HG03354 (cell line): ENCODE measurements around the gene FANCC.
"Not testable (repeated sequence)": the region's sequence is repeated elsewhere in the genome, so short reads cannot be mapped to it uniquely, and the experiment has no call there.

ENCODE experiments used
- ATAC-seq: cut with Tn5 transposase; IDR thresholded peaks from one replicate; pipeline ENCODE4 v1.9.1; 2021; ENCODE audit warnings: mild to moderate bottlenecking; ENCODE audit not compliant: unreplicated experiment, poor library complexity, severe bottlenecking

Gene FANCC

DNA sequence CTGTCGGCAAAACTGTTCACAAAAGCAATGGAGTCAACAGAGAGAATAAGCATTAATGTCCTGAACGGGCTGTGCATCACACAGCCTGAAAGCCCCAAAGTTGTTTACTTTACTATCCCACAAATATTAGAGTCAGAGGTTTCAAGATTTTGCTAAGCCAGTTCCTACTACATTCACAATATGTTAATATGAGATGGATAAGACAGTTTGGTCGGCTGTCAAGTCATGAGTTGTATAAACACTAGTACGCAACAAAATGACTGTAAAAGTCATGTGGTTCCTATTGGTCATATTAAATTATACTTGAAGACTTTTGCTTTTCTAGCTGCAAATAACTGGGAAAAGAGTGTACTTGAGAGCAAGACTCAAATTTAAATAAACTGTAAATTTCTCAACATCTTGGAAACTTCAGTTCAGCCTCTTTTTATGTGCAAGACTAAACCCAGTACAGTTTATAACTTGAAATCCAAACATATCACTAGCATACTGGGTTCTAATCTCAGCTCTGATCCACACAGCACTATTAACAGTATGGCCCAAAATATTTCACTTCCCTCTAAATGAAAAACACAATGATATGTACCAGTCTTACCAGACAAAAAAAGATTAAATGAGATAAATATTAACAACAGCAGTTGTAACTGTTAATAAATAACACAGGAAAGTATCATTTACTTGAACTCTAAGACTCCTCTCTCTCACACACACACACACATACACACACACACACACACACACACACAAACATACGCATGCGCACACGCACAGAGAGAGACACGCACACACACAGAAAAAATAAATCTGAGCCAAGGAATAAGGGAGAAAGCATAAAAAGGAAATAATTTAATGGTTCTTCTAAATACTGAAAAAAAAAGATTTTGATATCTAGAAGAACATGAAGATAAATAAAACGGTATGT lies 33.1 kb downstream of the FANCC start:
- ATAC-seq: no peak

DNA sequence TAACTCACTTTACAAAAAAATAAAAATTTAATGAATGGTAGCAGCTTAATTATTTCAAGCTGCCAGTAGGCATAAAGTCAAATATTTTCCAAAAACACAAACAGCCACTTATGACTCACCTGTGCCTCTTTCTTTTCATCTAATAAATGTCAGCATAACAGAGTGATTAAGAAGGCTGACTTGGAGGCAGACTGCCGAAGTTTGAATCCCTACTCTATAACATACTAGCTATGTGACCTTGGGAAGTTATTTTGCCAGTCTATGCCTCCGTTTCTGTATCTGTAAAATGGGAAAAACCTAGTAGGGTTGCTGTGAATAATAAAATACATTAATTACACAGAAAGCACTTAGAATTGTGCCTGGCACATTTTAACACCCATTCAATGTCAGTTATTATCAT lies 33.8 kb downstream of the FANCC start:
- ATAC-seq: no peak

DNA sequence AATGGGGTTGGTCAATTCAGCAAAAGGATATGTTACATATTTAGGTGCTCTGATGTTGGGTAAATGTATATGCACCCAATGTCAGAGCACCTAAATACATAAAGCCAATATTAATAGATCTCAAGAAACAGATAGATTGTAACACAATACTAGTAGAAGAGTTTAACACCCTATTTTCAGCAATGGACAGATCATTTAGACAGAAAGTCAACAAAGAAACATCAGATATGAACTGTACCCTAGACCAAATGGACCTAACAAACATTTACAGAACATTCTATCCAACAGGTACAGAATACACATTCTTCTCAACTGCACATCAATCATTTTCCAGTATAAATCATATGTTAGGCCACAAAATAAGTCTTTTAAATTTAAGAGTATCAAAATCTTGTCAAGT lies 35.2 kb downstream of the FANCC start:
- no peak for ATAC-seq

DNA sequence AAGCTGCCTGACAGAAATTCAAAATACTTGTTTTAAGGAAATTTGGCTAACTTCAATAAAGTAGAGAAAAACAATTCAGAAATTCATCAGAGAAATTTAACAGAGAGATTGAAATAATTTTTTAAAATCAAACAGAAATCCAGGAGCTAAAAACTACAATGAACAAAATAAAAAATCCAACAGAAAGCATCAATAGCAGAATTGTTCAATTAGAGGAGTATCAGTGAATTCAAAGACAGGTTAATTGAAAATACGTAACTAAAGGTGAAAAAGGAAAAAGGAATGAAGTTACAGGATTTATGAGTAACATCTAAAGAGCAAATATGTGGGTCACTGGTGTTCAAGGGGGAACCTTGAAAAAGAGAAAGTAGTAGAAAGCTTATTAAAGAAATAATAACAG lies 36.8 kb downstream of the FANCC start:
- ATAC-seq: no peak

DNA sequence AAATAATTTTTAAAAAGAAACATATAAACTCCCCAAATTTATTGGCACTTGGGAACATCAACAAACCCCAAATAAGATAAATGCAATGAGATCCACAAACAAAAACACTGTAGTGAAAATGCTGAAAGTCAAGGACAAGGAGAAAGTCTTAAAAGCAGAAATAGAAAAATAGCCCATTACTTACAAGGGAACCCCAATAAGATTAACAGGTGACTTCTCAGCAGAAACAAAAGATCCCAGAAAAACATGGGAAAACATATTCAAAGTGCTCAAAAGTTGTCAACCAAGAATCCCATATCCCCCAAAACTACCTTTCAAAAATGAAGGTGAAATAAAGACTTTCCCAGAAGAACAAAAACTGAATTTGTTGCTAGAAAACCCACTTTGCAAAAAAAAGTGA lies 40.0 kb downstream of the FANCC start:
- no peak for ATAC-seq

DNA sequence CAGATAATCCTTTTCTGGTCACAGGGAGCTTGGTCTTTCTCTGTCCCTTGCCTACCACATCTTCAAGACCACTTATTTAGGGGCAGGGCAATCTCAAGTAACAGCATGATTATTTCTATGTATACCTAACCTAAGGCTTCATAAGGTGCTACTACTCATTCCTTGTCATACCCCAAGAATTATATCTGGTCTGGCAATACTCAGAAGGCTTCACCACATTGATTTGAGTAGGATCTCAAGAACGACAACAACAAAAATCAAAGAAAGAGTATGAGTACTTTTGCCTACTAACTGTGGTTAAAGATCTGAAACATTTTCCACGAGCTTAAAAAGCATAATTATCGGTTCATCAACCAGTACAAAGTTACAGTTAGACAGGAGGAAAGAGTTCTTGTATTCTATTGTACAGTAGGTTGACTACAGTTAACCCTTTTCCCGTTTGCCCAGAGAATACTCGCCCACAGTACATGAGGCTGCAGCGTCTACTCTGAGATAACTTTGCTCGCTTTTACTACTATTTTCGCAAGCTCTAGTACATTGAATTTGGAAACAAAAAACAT lies 41.0 kb downstream of the FANCC start:
- no peak for ATAC-seq

DNA sequence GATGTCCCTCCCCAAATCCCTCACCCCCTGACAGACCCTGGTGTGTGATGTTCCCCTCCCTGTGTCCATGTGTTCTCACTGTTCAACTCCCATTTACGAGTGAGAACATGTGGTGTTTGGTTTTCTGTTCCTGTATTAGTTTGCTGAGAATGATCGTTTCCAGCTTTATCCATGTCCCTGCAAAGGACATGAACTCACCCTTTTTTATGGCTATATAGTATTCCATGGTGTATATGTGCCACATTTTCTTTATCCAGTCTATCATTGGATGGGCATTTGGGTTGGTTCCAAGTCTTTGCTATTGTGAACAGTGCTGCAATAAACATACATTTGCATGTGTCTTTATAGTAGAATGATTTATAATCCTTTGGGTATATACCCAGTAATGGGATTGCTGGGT lies 43.3 kb downstream of the FANCC start:
- ATAC-seq: not testable (repeated sequence)

DNA sequence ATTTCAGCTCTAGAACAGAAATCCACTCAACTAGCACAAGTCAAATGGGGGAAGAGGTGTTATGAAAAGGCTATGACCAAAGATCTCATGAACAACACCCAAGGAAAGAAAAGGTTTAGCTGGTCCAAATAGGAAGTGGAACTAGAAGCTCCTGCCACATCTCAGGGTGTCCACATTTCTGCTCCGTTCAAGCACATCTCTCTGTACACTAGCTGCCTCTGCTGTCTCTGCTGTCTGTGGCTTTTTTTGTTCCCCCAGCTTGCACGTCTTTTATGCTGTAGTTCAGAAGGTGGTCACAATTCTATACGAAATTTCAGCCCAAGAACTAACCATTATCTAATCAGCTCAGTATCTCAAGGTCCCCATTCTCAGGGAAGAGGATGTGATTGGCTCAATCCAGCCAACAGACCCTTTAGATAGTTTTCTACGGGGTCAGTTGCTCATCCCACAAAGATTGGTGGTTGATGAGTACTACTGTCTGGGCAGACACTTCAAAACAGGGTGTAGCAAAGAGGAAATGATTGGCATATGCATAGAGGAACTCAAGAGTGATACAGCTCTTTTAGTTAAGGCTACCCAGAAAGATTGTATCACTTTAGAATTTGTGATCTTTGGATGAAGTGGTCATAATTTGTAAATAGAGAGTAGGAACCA lies 44.0 kb downstream of the FANCC start:
- ATAC-seq: peak; percentile 62

DNA sequence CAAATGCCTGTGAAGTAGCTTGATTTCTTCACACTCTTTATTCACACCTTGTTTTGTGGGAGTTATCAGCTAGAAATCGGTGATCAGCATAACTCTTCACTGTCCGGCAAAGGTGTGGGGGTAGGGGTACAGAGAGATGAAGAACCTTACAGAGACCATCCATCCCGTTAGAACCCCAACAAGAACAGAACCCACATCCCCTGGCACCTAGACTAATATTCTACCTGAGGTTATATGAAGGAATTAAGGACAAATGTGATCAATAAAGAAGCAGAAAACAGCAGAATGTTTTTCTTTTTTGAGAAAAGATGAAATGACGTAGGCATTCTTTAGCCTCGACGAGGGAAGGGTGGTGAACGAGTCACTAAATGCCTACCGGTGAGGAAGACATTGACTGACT lies 44.7 kb downstream of the FANCC start:
- ATAC-seq: no peak

DNA sequence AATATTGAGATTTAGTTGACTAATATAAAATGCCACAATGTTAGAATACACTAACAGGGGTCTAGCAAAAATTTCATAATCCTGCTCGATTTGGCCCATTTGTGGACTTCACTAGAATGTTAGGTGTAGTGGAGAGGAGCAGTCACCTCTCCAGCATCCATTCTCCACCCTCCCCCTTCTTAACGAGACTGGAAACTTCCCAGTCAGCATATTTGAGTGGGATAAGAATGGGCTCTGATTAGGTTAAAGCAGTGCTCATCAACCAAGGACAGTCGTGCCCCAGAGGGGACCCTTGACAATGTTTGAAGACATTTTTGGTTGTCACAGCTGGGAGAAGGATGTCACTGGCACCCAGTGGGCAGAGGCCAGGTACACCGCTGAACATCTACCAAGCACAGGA lies 46.7 kb downstream of the FANCC start:
- ATAC-seq: no peak

DNA sequence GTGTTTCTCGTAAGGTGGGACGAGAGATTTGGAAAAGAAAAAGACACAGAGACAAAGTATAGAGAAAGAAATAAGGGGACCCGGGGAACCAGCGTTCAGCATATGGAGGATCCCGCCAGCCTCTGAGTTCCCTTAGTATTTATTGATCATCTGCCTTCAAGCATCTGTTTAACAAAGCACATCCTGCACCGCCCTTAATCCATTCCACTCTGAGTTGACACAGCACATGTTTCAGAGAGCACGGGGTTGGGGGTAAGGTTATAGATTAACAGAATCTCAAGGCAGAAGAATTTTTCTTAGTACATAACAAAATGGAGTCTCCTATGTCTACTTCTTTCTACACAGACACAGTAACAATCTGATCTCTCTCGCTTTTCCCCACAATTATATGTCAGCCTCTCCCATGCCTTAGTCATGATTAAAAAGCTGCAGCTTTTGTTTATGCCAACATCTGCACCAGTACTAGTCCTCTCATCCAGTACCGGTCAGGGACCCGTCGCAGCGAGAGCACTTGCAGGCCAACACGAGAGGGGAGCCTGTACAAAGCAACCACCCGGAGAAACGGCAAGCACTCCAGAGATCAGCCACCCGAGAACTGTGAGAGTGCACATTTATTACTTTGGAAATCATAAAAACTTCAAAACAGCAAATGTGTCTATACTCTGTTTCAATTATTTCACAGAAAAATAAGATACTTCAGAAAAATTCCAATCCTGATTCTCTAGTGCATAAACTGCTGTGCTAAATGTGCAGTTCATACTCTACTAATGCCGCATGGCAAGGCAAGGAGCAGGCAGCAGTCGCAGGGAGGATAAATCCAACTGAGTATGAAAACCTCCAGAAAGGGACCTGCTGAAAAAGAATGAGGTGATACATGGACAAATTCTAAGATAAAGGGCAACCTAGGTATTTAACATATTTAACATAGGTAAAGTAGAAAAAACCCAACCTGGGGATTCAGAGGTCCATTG lies 47.4 kb downstream of the FANCC start:
- ATAC-seq: not testable (repeated sequence)

DNA sequence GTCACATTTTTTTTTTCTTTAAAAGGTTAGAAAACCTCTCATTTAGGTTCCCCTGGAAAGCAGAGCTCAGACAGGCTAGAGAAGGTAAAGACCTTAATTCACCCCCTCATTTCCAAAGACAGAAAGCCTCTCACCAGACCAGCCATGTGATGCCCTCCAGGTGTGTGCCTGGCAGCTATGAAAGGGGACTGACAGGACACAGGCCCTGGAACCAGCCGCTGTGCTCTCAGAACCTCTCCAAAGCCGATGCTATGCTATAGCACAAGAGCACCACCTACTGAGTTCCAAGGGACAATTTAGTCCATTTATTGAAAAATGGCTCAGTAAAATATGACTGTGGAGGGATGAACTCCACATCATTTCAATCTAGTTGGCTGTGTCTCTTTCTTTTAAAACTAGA lies 48.8 kb downstream of the FANCC start:
- no peak for ATAC-seq

DNA sequence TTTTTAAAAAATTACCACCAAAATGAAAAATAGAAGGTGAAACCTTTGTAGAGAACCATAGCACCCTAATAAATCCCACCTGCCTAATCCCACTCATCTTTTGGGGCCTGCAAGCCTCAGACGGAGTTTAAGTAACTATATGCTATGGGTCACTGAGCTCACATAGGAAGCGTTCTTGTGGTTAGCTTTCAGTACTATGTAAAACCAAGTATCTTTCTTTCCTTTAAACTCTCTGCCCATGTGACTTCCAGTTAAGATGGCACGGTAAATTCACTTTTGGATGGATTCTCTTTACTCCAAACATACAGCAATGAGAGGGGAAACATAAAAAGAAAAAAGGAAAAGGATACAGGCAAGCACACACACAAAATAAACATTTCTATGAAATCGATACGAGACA lies 50.9 kb downstream of the FANCC start:
- peak; percentile 83 for ATAC-seq

DNA sequence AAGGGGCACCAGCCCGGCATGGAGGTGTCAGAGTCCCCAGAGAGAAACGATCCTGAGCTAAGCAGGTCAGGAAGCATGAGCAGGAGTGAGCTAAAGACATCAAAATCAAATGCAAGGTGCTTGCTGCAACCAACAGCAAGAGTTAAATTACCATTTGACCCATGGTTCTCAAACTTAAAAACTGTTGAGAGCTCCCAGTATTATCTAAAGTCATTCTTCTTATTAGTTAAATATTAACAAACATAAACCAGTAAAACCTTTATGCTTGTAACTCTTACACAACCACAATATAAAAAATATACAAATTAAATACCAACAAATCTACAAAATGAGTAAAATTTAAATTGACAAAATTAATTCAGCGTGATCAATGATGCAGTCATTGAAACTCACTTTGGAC lies 51.5 kb downstream of the FANCC start:
- no peak for ATAC-seq

DNA sequence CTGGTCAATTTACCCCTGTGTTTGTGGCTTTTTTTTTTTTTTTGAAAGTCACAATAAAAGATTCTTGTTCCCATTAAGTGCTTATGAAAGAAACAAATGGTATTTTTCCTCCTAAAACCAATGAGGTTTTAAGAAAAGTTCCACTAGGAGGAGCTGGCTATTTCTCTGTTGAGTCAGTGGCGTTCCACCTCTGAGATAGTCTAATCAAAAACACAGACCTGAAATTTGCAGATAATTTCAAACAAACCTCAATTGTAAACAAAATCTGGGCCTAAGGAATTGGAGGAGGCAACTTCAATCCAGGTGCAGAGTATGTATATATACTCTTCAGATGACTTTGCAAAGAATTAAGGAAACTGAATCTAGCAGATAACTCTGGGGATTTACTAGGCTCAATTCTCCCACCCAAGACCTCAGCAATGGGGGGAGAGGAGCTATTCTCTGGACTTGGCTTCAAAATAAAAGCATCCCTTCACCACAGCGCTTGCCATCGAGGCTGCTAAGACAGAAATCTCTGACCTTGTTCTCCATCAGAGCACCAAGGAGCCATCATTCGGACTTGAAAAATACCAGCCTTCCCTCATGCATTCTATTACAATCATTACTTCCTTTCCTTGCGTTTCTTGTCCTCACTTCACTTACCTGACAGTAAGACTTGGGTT lies 52.4 kb downstream of the FANCC start:
- ATAC-seq: no peak

DNA sequence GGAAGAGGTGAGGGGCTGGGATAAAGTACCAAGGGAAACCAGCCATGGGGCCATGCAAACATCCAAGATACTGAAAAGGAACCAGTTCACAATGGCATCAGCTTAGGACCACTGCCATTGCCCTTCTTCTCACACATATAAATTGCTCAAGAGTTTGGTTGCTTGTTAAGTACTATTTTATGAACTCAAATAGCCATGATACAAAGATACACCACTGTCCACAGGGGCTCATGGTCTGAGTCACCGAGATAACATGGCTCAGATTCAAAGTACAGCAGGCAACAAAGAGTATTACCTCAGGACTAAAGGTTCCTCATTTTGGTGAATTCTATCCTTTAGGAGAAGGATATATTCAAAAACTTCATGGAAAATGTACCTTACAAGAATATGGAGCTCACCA lies 55.6 kb downstream of the FANCC start:
- ATAC-seq: no peak

DNA sequence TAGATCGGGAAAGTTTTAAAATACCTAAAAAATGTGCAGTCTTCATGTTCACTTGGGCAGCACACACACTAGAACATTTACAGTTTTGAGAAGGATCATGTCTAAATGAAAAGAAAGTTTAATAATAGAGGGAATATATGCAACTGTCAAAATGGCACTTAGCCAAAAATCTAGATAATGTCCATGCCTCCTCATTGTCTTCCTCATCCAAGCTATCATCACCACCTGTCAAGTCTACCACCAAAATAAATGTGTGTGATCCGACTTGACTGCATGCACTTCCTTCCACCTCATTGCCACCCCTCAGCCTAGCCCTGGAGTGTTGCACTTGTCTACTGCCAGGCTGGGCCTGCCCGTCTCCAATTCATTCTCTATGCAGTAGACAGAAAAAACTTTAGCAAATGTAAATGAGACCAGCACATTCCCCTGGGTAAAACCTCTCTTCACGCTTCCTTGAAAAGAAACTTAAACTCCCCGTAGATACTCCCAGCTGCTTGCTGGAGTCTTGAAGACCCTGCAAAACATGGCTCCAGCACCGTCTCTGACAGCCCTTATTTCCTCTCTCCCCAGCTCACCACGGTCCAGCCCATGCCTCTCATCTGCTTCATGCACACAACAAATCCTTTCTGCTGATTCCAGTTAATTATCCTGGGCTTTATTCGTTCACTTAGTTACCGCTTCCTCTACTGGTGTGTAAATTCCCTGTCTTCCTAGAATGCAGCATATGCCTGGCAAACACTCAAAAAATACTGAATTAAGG lies 66.9 kb downstream of the FANCC start:
- no peak for ATAC-seq

DNA sequence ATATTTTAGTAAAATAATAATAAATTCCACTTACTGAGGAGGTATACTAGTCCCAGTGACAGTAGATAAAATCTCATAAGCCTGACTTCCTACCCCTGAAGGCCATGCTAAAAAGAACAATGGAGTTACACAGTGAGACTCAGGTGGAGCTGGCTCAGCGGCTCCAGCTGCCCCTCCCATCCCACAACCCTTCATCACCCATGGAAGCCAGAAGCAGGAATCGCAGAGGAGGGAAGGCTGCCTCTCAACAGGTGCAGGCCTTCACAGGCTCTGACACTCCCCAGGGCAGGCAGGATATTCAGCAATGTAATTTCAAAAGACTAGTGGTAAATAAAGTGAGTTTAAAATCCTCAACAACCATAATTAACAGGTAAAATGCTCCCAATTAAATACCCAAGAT lies 67.5 kb downstream of the FANCC start:
- no peak for ATAC-seq

DNA sequence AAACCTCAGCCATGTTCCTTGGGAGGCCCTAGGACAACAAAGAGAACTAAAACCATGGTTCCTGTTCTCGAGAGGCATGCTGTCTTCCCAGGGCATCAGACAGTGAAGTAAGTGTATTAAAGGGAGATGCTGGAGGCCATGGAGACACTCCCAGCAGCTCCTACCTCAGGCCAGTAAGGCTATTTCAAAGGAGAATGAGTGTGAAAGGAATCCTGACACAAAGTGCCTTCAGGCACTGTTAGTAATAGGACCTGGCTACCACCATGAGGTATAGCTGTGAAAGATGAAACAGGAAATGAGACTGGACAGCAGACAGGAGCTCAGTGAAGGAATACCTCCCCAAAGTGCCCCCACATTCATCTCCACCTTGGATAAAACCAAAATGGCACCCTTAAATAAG lies 71.0 kb downstream of the FANCC start:
- no peak for ATAC-seq
